Measurements from ENCODE around the gene HAO2. TPM values are rescaled to one million over a fixed set of nuclear protein-coding genes. Genes with fewer than 3 reads are reported as not detected.

HAO2 gene
- total RNA-seq, 6 experiments from 2014 or later, result 33.9 to 282 (median 99.3) TPM

DNA sequence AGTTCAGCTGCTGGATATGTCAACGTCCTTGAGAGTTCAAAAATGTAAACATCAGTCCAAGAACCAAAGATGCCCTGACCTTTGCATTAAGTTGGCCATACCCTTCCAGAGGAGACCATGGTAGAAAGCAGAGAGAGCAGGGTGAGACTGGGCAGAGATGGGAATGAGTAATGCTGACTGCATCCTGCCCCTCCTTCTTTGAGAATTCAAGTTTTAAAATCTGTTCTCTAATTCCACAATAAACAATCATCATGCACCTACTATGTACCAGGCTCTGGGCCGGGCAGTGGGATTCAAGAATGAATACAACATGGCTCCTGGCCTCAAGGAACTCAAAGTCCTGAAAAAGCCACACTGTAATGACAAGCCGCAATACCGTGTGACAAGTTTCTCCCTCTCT lies 3.9 kb upstream of the HAO2 start:
- intact Hi-C loops (cut with DNase I), result loop anchor here in 1 of 2 donors (10.0 kb wide), 1 partner anchor 80 kb away; no protein-coding TSS in a partner anchor
- no peak for TF ChIP-seq POLR2A (IDR thresholded peaks at IDR 0.05)
- TF ChIP-seq CTCF (IDR thresholded peaks at IDR 0.05), result no peak
- DNase-seq (no peak), ATAC-seq (no peak)
- Histone ChIP-seq H3K36me3 (peaks cover 0 to 13% (median 2%) of the 10 kb centered on the region in 4 donors), H3K27ac (no peak overlapping the region), H3K9me3 (no peaks in the 10 kb centered on the region), H3K4me3 (no peak overlapping the region), H3K27me3 (no peaks in the 10 kb centered on the region), H3K4me1 (peaks cover 0 to 32% (median 6%) of the 10 kb centered on the region in 4 donors)
- WGBS (ENCODE audit: insufficient coverage, low coverage, low lambda C conversion rate, missing lambda C conversion rate), result 13% methylated on average over 1 of the region's 4 CpGs

- Histone ChIP-seq H3K9me3 (no peaks in the 10 kb centered on the region), H3K36me3 (peaks cover 0 to 9% (median 0%) of the 10 kb centered on the region in 4 donors), H3K27me3 (no peaks in the 10 kb centered on the region), H3K27ac (no peak overlapping the region), H3K4me3 (no peak overlapping the region), H3K4me1 (peaks cover 0 to 44% (median 10%) of the 10 kb centered on the region in 4 donors)
- WGBS (ENCODE audit: insufficient coverage, low coverage, low lambda C conversion rate, missing lambda C conversion rate), result 79% methylated on average over 3 of the region's 3 CpGs
- intact Hi-C loops (cut with DNase I), result loop anchor here in 1 of 2 donors (10.0 kb wide), 1 partner anchor 82 kb away; no protein-coding TSS in a partner anchor
- no peak for ATAC-seq
- DNase-seq, result no peak
- no peak for TF ChIP-seq POLR2A (IDR thresholded peaks at IDR 0.05)
- no peak for TF ChIP-seq CTCF (IDR thresholded peaks at IDR 0.05)
Measured at GRCh38 chr1:119366424-119366823, 2.2 kb upstream of the HAO2 start.

- WGBS (ENCODE audit: insufficient coverage, low coverage, low lambda C conversion rate, missing lambda C conversion rate), result 47% methylated on average over 13 of the region's 13 CpGs
- no peaks in the 10 kb centered on the region for H3K27me3 ChIP-seq
- ATAC-seq (peak; percentile 36 to 69 (median 48)), DNase-seq (no peak)
- peak overlapping the region in 1 of 3 donors; percentile 68 for H3K27ac ChIP-seq
- TF ChIP-seq POLR2A (IDR thresholded peaks at IDR 0.05) (no peak), CTCF (IDR thresholded peaks at IDR 0.05) (peak; percentile 72 to 97 (median 88))
- intact Hi-C loops (cut with DNase I), result loop anchor here in 1 of 2 donors (10.0 kb wide), 1 partner anchor 83 kb away; no protein-coding TSS in a partner anchor
- peaks cover 0 to 4% (median 0%) of the 10 kb centered on the region in 4 donors for H3K36me3 ChIP-seq
- H3K9me3 ChIP-seq, result no peaks in the 10 kb centered on the region
- no peak overlapping the region for H3K4me3 ChIP-seq
- peaks cover 0 to 51% (median 13%) of the 10 kb centered on the region in 4 donors for H3K4me1 ChIP-seq
Measured at GRCh38 chr1:119367432-119368124, 1.0 kb upstream of the HAO2 start.

- 14% methylated on average over 2 of the region's 2 CpGs for WGBS (ENCODE audit: insufficient coverage, low coverage, low lambda C conversion rate, missing lambda C conversion rate)
- Histone ChIP-seq H3K9me3 (no peaks in the 10 kb centered on the region), H3K4me1 (peaks cover 0 to 81% (median 19%) of the 10 kb centered on the region in 4 donors), H3K27me3 (no peaks in the 10 kb centered on the region), H3K36me3 (peaks cover 0 to 4% (median 0%) of the 10 kb centered on the region in 4 donors), H3K4me3 (no peak overlapping the region), H3K27ac (peak overlapping the region in 2 of 3 donors; percentile 56 to 68)
- ATAC-seq (peak in 1 of 4 donors; percentile 2), DNase-seq (no peak)
- intact Hi-C loops (cut with DNase I), result no loop called here
- TF ChIP-seq POLR2A (IDR thresholded peaks at IDR 0.05), result no peak
- TF ChIP-seq CTCF (IDR thresholded peaks at IDR 0.05), result no peak
Measured at GRCh38 chr1:119370748-119371147, 2.2 kb downstream of the HAO2 start.
